ENCODE measurements around the gene PRKG1.

PRKG1 gene

DNA sequence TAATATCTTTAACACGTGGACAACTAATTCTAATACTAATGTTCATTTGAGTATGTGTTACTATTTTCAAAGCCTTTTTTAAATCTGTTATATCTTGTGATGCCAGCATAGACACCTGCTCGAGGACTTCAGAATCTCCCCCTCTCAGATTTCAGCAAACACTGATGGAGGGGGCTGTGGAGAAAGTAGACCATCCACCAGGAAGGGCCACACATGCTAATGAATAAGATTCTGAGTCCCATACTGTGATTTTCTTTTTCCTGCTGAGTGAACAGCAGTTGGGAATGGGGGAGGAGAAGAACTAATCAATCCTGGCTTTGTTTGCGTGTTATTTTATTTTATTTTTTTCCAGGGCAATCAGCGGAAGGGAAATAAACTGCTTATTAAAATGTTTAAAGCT, 783.0 kb downstream of the PRKG1 start:
- DNase-seq, result no peak

- peak; percentile 45 to 64 (median 62) for DNase-seq
These were observed 786.0 kb downstream of the PRKG1 start for GRCh38 chr10:51860257-51860656.

- no peak for DNase-seq
These were observed 786.8 kb downstream of the PRKG1 start for GRCh38 chr10:51861051-51861450.

DNA sequence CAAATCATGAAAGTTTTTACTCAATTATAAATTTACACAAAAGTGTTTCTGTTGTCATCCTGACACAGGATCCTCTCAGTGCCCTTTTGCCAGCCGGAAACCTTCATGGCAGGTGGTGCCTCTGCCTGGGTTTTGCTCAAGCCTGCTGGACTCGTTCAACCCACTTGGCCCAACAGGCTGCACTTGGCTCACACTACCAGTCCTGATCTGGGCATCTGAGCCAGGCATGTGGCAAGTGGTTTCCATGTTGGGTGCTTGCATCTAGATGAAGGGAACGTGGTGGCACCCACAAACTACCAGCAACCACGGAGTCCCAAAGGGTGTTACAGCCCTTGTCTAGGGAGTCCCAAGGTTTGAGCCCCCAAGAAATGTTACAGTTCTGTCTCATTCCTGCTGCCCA, 787.4 kb downstream of the PRKG1 start:
- DNase-seq, result no peak

- no peak for DNase-seq
These were observed 787.9 kb downstream of the PRKG1 start for GRCh38 chr10:51862149-51862548.

DNA sequence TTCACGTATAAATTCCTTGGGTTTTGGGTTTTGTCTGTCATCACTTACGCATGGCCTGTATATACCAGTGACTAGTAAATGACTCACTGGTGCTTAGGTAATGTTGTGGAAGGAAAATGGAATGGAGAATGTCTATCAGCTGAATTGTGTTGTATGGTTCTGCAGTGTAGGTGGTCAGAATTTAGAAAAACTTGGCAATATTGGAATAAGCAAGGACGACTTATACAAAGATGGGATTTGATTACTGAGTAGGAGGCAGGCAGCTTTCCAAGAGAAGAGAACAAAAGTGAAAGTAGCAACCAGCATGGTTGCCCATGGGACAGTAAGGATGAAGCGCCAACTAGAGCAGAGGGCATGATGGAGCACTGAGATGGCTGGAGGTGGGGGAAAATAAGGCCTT, 793.7 kb downstream of the PRKG1 start:
- peak; percentile 6 to 32 (median 25) for DNase-seq

GRCh38 chr10:51874131-51874530, 799.8 kb downstream of the PRKG1 start:
- no peak for DNase-seq

DNA sequence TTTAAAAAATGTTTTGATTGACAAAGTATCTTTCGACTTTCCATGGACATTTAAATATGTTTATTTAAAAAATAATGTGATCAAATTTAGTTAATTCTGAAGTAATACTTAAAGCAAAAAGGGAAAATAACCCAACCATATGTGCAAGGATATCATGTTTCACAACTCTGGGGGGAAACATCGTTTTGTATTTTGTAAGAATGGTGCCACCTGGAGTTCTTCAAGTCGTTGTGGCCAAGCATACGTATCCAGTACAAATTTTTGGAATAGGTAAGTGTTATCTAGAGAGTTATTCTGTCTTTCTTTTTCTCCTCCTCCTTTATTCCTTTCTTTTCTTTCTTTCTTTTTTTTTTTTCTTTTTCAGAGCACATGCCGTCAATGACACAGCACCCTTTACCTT, 801.3 kb downstream of the PRKG1 start:
- DNase-seq, result no peak

GRCh38 chr10:51876503-51876902, 802.2 kb downstream of the PRKG1 start:
- no peak for DNase-seq

GRCh38 chr10:51876979-51877378, 802.7 kb downstream of the PRKG1 start:
- no peak for DNase-seq

DNA sequence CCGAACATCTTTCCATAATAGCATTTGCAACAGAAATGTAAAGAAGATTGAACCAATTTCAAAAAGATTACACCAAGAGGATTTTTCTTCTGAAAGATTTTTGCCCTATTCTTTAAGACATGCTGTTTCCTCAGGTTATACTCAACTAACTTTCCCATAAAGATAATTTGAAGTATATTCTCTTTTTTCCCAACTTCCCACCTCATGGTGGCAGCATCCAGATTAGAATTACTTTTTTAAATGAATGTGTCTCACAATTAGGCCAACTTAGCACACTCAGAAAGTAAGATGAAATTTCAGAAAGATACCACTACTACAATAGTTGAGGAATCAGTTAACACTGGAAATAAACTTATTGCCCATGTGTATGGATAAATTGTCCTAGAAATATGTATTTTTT, 803.3 kb downstream of the PRKG1 start:
- DNase-seq, result no peak

- no peak for DNase-seq
These were observed 804.4 kb downstream of the PRKG1 start for GRCh38 chr10:51878695-51879094.

DNA sequence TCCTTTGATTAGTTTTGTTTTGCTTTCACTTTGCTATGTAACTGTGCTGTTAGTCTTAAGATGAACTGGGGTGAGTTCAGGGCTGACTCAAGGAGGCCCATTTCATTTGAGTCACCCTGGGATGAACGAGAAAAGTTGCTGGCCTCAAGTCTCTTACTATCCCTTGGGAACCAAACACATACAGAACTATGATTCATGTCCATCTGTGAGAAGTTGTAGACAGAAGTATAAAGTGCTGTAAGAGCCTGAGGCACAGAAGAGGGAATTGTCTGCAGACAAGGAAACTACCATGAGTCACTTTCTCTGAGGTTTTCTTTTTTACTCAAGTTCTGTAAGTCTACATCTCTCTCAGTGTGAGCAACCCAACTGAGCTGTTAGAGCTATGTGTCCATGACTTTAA, 805.0 kb downstream of the PRKG1 start:
- DNase-seq, result peak; percentile 66 to 86 (median 73)

- no peak for DNase-seq
These were observed 806.9 kb downstream of the PRKG1 start for GRCh38 chr10:51881213-51881612.

DNA sequence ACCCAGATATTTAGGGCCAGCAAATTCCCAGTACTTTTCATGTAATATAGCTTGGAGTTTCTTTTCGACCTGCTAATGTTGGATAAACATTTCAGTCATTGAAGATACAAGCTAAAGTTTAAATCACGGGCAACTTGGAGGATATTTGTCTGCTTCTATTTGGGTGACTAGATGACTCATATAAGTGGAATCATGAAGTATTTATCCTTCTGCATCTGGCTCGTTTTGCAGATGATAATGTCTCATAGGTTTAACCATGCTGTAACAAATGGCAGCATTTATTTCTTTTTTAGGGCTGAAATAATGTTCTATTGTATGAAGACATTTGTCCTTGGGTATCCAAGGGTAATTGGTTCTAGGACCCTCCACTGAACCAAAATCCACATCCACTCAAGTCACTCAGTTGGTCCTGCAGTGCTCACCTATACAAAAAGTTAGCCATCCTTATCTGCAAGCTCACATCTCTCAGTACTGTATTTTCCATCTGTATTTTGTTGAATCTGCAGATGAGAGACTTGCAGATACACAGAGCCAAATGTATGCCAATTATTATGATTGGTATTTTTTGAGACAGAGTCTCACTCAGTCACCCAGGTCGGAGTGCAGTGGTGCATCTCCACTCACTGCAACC, 812.3 kb downstream of the PRKG1 start:
- no peak for DNase-seq

DNA sequence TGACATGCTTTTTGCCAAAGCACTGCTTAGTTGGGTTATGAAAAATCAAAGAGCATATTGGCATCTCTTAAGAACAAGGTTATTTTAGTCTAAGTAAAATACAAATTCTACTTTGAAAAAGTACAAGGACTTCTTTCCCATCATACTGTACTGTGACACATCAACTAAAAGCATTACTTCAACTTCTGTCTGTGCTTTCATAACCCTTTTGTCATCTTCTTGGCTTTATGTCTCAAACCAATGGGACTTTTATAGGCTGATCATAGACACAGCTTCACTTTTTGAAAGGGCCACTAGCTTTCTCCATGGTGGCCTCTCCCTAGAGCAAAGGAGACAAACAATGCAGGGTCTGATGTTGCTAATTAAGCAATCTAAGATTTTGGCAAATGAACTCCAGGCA, 814.0 kb downstream of the PRKG1 start:
- no peak for DNase-seq

DNA sequence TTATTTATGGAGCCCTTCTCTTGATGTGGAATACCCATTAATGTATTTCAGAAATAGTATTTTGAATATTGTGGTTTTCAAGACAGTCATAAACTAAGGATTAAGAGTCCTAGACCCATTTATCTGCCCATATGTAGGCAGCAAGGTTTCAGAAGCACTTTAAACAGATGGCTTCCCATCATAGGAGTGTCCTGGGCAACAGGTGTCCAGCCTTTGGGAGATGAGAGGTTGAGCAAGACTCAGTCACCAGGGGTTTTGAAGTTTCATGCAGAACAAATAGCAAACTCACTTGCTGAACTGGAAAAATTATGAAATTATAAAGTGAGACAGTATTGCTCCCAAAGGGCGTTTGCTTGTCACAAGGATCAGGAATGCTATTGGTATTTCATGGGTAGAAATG, 818.0 kb downstream of the PRKG1 start:
- DNase-seq, result no peak

DNA sequence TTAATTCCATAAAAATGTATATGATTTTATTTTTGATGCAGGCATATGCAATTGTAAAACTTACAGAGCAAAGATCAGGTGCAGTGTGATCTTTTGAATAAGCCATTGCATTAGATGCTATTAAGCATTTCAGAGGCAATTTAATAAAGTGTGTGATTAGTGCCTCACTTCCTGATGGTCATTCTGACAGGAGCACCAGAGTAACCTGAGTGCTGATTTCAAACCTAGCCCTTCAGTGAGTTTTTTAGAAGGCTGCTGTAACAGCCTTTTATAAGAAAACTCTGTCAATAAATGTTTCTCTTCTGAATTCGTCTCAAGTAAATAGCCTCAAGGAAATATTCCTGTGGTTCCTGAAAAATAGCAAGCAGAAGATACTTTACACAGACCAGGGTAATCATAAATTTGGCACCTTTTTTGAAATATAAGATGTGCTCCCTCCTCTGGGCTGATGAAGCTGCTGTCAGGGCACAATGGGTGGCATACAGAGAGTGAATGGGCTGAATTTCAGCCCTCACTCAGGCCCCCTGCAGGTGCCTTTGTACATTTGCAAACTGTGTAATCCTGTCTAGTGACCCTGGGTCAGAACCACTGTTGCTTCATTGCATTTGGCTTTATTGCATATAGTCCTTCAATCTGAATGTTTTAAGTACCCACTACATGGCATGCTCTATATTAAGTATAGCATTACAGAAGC, 818.8 kb downstream of the PRKG1 start:
- DNase-seq, result peak; percentile 13 to 21 (median 14)

DNA sequence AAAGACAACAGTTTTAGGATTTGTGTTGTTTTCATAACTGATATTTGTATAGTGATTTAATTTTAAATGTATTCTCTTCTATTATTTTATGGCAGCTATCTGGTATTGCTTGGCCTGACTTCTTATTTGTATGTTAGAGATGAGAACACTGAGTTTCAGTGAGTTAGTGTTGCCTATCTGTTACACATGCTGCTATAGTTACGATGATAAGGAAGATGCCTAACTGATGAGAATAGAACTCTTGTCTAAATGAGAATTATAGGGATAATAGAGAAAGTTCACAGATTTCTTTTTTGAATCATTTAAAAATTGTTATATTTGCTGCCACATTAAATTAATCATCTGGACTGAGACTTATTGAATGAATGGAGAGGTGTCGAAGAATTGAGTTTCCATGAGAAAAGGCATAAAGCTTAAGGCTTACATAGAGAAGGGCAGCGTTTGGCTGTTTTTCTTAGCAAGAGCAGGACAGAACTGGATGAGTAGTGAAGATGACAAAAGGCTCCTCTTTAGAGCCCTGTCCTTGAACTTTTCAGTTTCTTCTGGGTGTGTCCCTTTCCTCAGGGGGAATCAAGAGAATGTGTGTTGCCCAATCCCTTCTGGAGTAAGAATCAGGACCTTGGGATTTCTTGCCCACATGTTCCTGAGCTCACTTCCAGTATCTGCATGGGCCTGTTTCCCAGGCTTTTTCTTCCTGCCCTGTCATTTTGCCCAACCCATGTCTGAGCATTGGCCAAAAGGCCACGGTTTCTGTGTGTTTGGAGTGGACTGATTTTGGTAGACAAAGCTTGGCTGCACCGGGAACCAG, 820.7 kb downstream of the PRKG1 start:
- no peak for DNase-seq

- DNase-seq, result no peak
These were observed 822.6 kb downstream of the PRKG1 start for GRCh38 chr10:51896849-51897248.

DNA sequence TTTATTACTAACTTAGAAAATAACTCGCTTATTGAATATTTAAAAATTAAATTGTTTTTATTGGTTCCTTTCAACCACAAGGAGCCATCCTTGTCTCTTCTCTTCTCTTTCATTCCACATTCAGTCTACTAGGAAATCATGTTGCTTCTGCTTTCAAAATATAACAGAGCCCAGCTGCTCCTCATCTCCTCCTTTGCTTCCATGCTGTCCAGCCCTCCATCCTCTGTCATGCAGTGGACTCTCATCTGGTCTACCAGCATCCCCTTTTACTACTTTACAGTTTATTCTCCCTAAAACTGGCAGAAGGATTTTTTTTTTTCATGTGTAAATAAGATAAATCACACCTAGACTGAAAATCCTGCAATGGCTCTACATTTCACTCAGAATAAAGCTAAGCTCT, 823.3 kb downstream of the PRKG1 start:
- no peak for DNase-seq

DNA sequence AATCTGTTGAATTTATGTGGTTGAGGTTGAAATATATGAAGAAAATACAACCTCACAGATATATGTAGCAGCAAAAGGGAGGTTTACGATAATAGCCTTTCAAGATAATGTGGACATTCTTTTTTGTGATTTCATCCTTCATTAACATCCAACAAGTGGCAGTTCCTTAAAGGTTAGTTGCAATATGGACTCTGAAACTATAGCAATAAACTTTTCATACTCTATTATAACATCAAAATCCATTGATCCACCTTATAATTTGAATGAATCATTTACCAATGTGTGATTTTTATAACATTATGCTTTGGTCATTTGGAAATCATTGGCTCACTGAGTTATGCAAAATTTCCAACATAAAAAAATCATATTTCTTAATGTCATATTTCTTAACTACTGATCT, 825.9 kb downstream of the PRKG1 start:
- DNase-seq, result no peak

- DNase-seq, result no peak
These were observed 829.4 kb downstream of the PRKG1 start for GRCh38 chr10:51903675-51904074.

- DNase-seq, result no peak
These were observed 830.7 kb downstream of the PRKG1 start for GRCh38 chr10:51905032-51905431.
